Hematopoietic multipotent progenitor cell (in vitro differentiated cells): Measurements from ENCODE around the gene NKRF. TPM values are rescaled to one million over a fixed set of nuclear protein-coding genes. Genes with fewer than 3 reads are reported as not detected.

Experiments
- small RNA-seq: library from RNA; depleted of rRNA; stranded (forward); fragments of <200 nt; gene quantifications from one replicate; pipeline ENCODE3, GENCODE V24; 2012
- total RNA-seq: library from RNA; depleted of rRNA; stranded (reverse); fragments of >200 nt; gene quantifications from one replicate; pipeline ENCODE4 v1.2.3, GENCODE V29; 2012

Gene NKRF
- total RNA-seq, 1 donor = 5.4 TPM

Small RNA genes within 50 kb of the gene (small RNA-seq; reads per million reads assigned to genes)
- 5.7 reads per million, percentile 88 among the genes with 10 or more reads in this experiment for gene MIR766

Other genes starting within 250 kb of the NKRF start
- 8.3 TPM for gene SLC25A43, start 207.1 kb downstream of the NKRF start, total RNA-seq
- gene SLC25A5, start 138.0 kb downstream of the NKRF start, total RNA-seq = 340 TPM
- 17.8 TPM for gene STEEP1, start 41.0 kb downstream of the NKRF start, total RNA-seq
- gene UBE2A, start 31.9 kb downstream of the NKRF start, total RNA-seq = 21.3 TPM
- gene SEPTIN6, start 86.7 kb upstream of the NKRF start, total RNA-seq = 316 TPM
- gene SOWAHD, start 152.2 kb upstream of the NKRF start, total RNA-seq = 3.5 TPM
- 1,963 TPM for gene RPL39, start 185.2 kb upstream of the NKRF start, total RNA-seq
- gene UPF3B, start 246.5 kb upstream of the NKRF start, total RNA-seq = 1.3 TPM